Uterus (tissue), 4 donors: ENCODE measurements around the gene ITSN2. TPM values are rescaled to one million over a fixed set of nuclear protein-coding genes. Genes with fewer than 3 reads are reported as not detected.
"Not testable (repeated sequence)": the region's sequence is repeated elsewhere in the genome, so short reads cannot be mapped to it uniquely, and the experiment has no call there.

Source experiments
- DNase-seq, 2 donors: peaks; one replicate each; pipeline ENCODE4 v3.0.0-alpha.2; 2019 to 2020
- H3K27ac ChIP-seq, 2 donors: fragments of 200-600 bp; sonication (generic); 1 replicate in 1 of 2; 2 replicates in 1 of 2; pipeline ENCODE4 v1.5.1; 2016 to 2018
- H3K27me3 ChIP-seq, 2 donors: fragments of 200-600 bp; sonication (generic); one replicate each; pipeline ENCODE4 v1.5.1; 2018 to 2019; ENCODE audit warnings: control low read depth in 1 of 2
- H3K36me3 ChIP-seq, 2 donors: fragments of 200-600 bp; sonication (generic); one replicate each; pipeline ENCODE4 v1.5.1; 2019; ENCODE audit warnings: control low read depth in 1 of 2
- H3K4me1 ChIP-seq, 2 donors: fragments of 200-600 bp; sonication (generic); one replicate each; pipeline ENCODE4 v1.5.1; 2018 to 2019; ENCODE audit warnings: control low read depth in 1 of 2
- H3K4me3 ChIP-seq, 2 donors: fragments of 200-600 bp; sonication (generic); 1 replicate in 1 of 2; 2 replicates in 1 of 2; pipeline ENCODE4 v1.5.1; 2018 to 2019; ENCODE audit warnings: mild to moderate bottlenecking in 1 of 2
- H3K9me3 ChIP-seq, 2 donors: fragments of 200-600 bp; sonication (generic); one replicate each; pipeline ENCODE4 v1.5.1; 2019; ENCODE audit warnings: control low read depth in 1 of 2
- CTCF ChIP-seq, 4 experiments: fragments of 200-600 bp in 2 of 4; fragments of 450-650 bp in 2 of 4; sonication (generic) in 2 of 4; IDR thresholded peaks; one replicate each; pipeline ENCODE4 v1.5.1; 2016 to 2019; ENCODE audit warnings: antibody characterized with exemption in 4 of 4, mild to moderate bottlenecking in 2 of 4, moderate library complexity in 1 of 4
- POLR2A ChIP-seq, 2 donors: fragments of 450-650 bp; IDR thresholded peaks; one replicate each; pipeline ENCODE4 v1.6.1; 2016; ENCODE audit warnings: antibody characterized with exemption in 2 of 2, mild to moderate bottlenecking in 1 of 2, moderate library complexity in 1 of 2
- intact Hi-C: fragments of 100-400 bp; cut with DNase I; formaldehyde crosslinking; loops from one replicate; pipeline ENCODE4 v1.15.1; 2023; ENCODE audit warnings: low total_unique reads
- total RNA-seq, 4 donors: library from RNA; depleted of rRNA in 3 of 4; stranded (reverse); fragments of >200 nt in 3 of 4; gene quantifications; one replicate each; pipeline versions ENCODE4 v1.1.0 to v1.2.4, GENCODE V29; 2014 to 2023
- donor health status: DM: yes; HTN: yes; CAD: no.

Gene ITSN2
- total RNA-seq, 4 donors from 2014 or later, result 11.0 to 71.9 (median 56.2) TPM

GRCh38 chr2:24343225-24343882, 17.0 kb downstream of the ITSN2 start:
- no peaks in the 10 kb centered on the region for H3K27me3 ChIP-seq
- intact Hi-C loops, result no loop called here
- no peak overlapping the region for H3K4me3 ChIP-seq
- DNase-seq, result no peak
- H3K36me3 ChIP-seq, result no peaks in the 10 kb centered on the region
- no peaks in the 10 kb centered on the region for H3K9me3 ChIP-seq
- no peaks in the 10 kb centered on the region for H3K4me1 ChIP-seq
- no peak overlapping the region for H3K27ac ChIP-seq
- no peak for TF ChIP-seq POLR2A (IDR thresholded peaks at IDR 0.05)
- TF ChIP-seq CTCF (IDR thresholded peaks at IDR 0.05), result no peak

- TF ChIP-seq POLR2A (IDR thresholded peaks at IDR 0.05), result no peak
- no peak for TF ChIP-seq CTCF (IDR thresholded peaks at IDR 0.05)
These were observed 18.0 kb downstream of the ITSN2 start for GRCh38 chr2:24342110-24342910.

GRCh38 chr2:24339856-24340262, 20.5 kb downstream of the ITSN2 start:
- Histone ChIP-seq H3K4me1 (no peaks in the 10 kb centered on the region), H3K27ac (no peak overlapping the region), H3K9me3 (no peaks in the 10 kb centered on the region), H3K27me3 (no peaks in the 10 kb centered on the region), H3K4me3 (no peak overlapping the region), H3K36me3 (no peaks in the 10 kb centered on the region)
- no peak for TF ChIP-seq CTCF (IDR thresholded peaks at IDR 0.05)
- TF ChIP-seq POLR2A (IDR thresholded peaks at IDR 0.05), result no peak
- intact Hi-C loops, result no loop called here
- DNase-seq, result no peak

More at GRCh38 chr2:24342110-24342910, 18.0 kb downstream of the ITSN2 start:
- Histone ChIP-seq H3K27me3 (no peaks in the 10 kb centered on the region), H3K36me3 (no peaks in the 10 kb centered on the region), H3K4me3 (no peak overlapping the region), H3K9me3 (no peaks in the 10 kb centered on the region), H3K4me1 (no peaks in the 10 kb centered on the region), H3K27ac (no peak overlapping the region)
- DNase-seq, result no peak
- intact Hi-C loops, result no loop called here

- H3K27me3 ChIP-seq, intact Hi-C loops: not testable (repeated sequence)
These were observed 21.2 kb downstream of the ITSN2 start for GRCh38 chr2:24339098-24339497.

GRCh38 chr2:24337890-24338289, 22.4 kb downstream of the ITSN2 start:
- TF ChIP-seq CTCF (IDR thresholded peaks at IDR 0.05) (no peak), POLR2A (IDR thresholded peaks at IDR 0.05) (no peak)
- Histone ChIP-seq H3K4me1 (no peaks in the 10 kb centered on the region), H3K36me3 (no peaks in the 10 kb centered on the region), H3K9me3 (no peaks in the 10 kb centered on the region), H3K4me3 (no peak overlapping the region), H3K27me3 (no peaks in the 10 kb centered on the region), H3K27ac (no peak overlapping the region)
- DNase-seq, result no peak
- intact Hi-C loops, result no loop called here

More at GRCh38 chr2:24339098-24339497, 21.2 kb downstream of the ITSN2 start:
- not testable (repeated sequence) for H3K36me3 ChIP-seq, H3K9me3 ChIP-seq, H3K4me3 ChIP-seq, DNase-seq, H3K4me1 ChIP-seq, H3K27ac ChIP-seq
